A549 (cell line): ENCODE results near the gene ANKRD62.

ENCODE experiments used
- CBX2 ChIP-seq: fragments of 200-600 bp; sonication (generic); IDR thresholded peaks from 2 replicates; pipeline ENCODE4 v1.6.1; 2016; ENCODE audit warnings: low read depth, mild to moderate bottlenecking, borderline replicate concordance
- ELK1 ChIP-seq: fragments of 150-350 bp; IDR thresholded peaks from 2 replicates; pipeline ENCODE4 v1.6.1; 2014; ENCODE audit warnings: low read depth, mild to moderate bottlenecking, low read length
- MYC ChIP-seq: IDR thresholded peaks from 2 replicates; pipeline ENCODE4 v1.6.1; 2012; ENCODE audit warnings: mild to moderate bottlenecking, inconsistent platforms, low read length, improper control_type of control experiment, borderline replicate concordance
- POLR2A ChIP-seq: IDR thresholded peaks from 2 replicates; pipeline ENCODE4 v1.6.1; 2012; ENCODE audit warnings: mild to moderate bottlenecking, low read length
- TF ChIP-seq, protein P1 (sequence below): fragments of >200 bp; sonication (Bioruptor Twin); formaldehyde crosslinking; IDR thresholded peaks from 3 replicates; pipeline ENCODE4 v1.5.1; 2016

- no peak for TF ChIP-seq ELK1
- TF ChIP-seq POLR2A = no peak
- TF ChIP-seq MYC = no peak
- TF ChIP-seq, protein P1, sequence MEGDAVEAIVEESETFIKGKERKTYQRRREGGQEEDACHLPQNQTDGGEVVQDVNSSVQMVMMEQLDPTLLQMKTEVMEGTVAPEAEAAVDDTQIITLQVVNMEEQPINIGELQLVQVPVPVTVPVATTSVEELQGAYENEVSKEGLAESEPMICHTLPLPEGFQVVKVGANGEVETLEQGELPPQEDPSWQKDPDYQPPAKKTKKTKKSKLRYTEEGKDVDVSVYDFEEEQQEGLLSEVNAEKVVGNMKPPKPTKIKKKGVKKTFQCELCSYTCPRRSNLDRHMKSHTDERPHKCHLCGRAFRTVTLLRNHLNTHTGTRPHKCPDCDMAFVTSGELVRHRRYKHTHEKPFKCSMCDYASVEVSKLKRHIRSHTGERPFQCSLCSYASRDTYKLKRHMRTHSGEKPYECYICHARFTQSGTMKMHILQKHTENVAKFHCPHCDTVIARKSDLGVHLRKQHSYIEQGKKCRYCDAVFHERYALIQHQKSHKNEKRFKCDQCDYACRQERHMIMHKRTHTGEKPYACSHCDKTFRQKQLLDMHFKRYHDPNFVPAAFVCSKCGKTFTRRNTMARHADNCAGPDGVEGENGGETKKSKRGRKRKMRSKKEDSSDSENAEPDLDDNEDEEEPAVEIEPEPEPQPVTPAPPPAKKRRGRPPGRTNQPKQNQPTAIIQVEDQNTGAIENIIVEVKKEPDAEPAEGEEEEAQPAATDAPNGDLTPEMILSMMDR = no peak
- no peak for TF ChIP-seq CBX2
Measured at GRCh38 chr18:12048827-12049175, 44.8 kb upstream of the ANKRD62 start.
